GM12878 (cell line): ENCODE measurements around the gene CACNA2D3. TPM values are rescaled to one million over a fixed set of nuclear protein-coding genes. Genes with fewer than 3 reads are reported as not detected.

Source experiments
- ATAC-seq: fragments of 200-7000 bp; cut with Tn5 transposase; 3 replicates; pipeline ENCODE4 v1.9.1; 2020; ENCODE audit warnings: mild to moderate bottlenecking, moderate library complexity
- BruUV-seq: library from RNA; stranded (reverse); fragments of 400-500 nt; replicated peaks from 2 replicates; lab custom pipeline; 2021; lab: Mats Ljungman, UMichigan
- CTCF ChIA-PET: fragments of 300-600 bp; sonication (Branson Sonifier 250); formaldehyde crosslinking; extraction: SDS; loops from one replicate; lab custom pipeline; 2021; ENCODE audit warnings: inconsistent platforms; lab: Yijun Ruan, JAX
- POLR2A ChIA-PET: fragments of 350-600 bp; formaldehyde crosslinking; extraction: SDS; loops from one replicate; lab custom pipeline; 2021; ENCODE audit warnings: inconsistent platforms; lab: Charles Lee
- RAD21 ChIA-PET: fragments of 300-600 bp; sonication (Branson Sonifier 250); formaldehyde crosslinking; loops from one replicate; lab custom pipeline; 2023; ENCODE audit warnings: antibody characterized with exemption; ENCODE audit not compliant: unreplicated experiment; lab: Charles Lee
- SMC1A ChIA-PET: fragments of 300-600 bp; sonication (Branson Sonifier 250); formaldehyde crosslinking; loops from one replicate; lab custom pipeline; 2023; ENCODE audit not compliant: unreplicated experiment, uncharacterized antibody; lab: Charles Lee
- DNase-seq: peaks from one replicate; pipeline ENCODE4 v3.0.0-alpha.2; 2011; ENCODE audit warnings: low read depth, low spot score
- FAIRE-seq: peaks from 3 replicates; lab custom pipeline; 2011; peaks lifted over from hg19 to GRCh38; lab: Jason Lieb, UNC
- H2AFZ ChIP-seq: 2 replicates; pipeline ENCODE4 v1.6.0; 2011; ENCODE audit warnings: low read depth, low read length, control low read depth; ENCODE audit not compliant: control insufficient read depth
- H3K27ac ChIP-seq: 2 replicates; pipeline ENCODE4 v1.5.1; 2011; ENCODE audit warnings: control low read depth; ENCODE audit not compliant: control insufficient read depth, insufficient read depth
- H3K27me3 ChIP-seq, 2 experiments: replicated peaks in 1 of 2; 2 replicates each; pipeline versions ENCODE4 v1.6.0 to v1.6.1; 2011; ENCODE audit warnings: low read length in 1 of 2; ENCODE audit not compliant: control insufficient read depth in 2 of 2, insufficient read depth in 2 of 2
- H3K36me3 ChIP-seq, 2 experiments: 2 replicates each; pipeline ENCODE4 v1.5.1; 2011; ENCODE audit warnings: low read length in 1 of 2; ENCODE audit not compliant: control insufficient read depth in 2 of 2, insufficient read depth in 2 of 2
- H3K4me1 ChIP-seq: 2 replicates; pipeline ENCODE4 v1.6.1; 2011; ENCODE audit warnings: mild to moderate bottlenecking, low read length, moderate library complexity, mixed read lengths; ENCODE audit not compliant: control insufficient read depth, insufficient read depth
- H3K4me2 ChIP-seq: 2 replicates; pipeline ENCODE4 v1.6.0; 2011; ENCODE audit warnings: control low read depth; ENCODE audit not compliant: control insufficient read depth, insufficient read depth
- H3K4me3 ChIP-seq: fragments of 200-600 bp; sonication (generic); 2 replicates; pipeline ENCODE4 v1.5.1; 2016
- H3K79me2 ChIP-seq: 2 replicates; pipeline ENCODE4 v1.6.0; 2011; ENCODE audit warnings: low read length; ENCODE audit not compliant: control insufficient read depth, insufficient read depth
- H3K9ac ChIP-seq: 2 replicates; pipeline ENCODE4 v1.8.0; 2011; ENCODE audit warnings: low read length, control low read depth, mixed read lengths; ENCODE audit not compliant: control insufficient read depth, insufficient read depth
- H3K9me3 ChIP-seq: replicated peaks from 3 replicates; pipeline ENCODE4 v1.5.1; 2011; ENCODE audit warnings: mild to moderate bottlenecking, low read length; ENCODE audit not compliant: control insufficient read depth, insufficient read depth
- H4K20me1 ChIP-seq: 2 replicates; pipeline ENCODE4 v1.6.0; 2011; ENCODE audit not compliant: control insufficient read depth, insufficient read depth
- ATF7 ChIP-seq: fragments of 450-650 bp; IDR thresholded peaks from 2 replicates; pipeline ENCODE4 v1.6.1; 2016; ENCODE audit warnings: low read depth, mild to moderate bottlenecking
- CHD2 ChIP-seq: IDR thresholded peaks from 2 replicates; pipeline ENCODE4 v1.6.1; 2011; ENCODE audit warnings: low read depth, low read length, improper control_type of control experiment, borderline replicate concordance
- ESRRA ChIP-seq: IDR thresholded peaks from 2 replicates; pipeline ENCODE4 v1.6.1; 2012; ENCODE audit warnings: mild to moderate bottlenecking, low read length, improper control_type of control experiment
- HDGF ChIP-seq: fragments of 450-650 bp; IDR thresholded peaks from 2 replicates; pipeline ENCODE4 v1.6.1; 2016; ENCODE audit warnings: antibody characterized with exemption
- JUND ChIP-seq: IDR thresholded peaks from 2 replicates; pipeline ENCODE4 v1.6.1; 2012; ENCODE audit warnings: low read depth, mild to moderate bottlenecking, low read length, improper control_type of control experiment, moderate library complexity
- MYB ChIP-seq: fragments of 150-350 bp; IDR thresholded peaks from 2 replicates; pipeline ENCODE4 v1.6.1; 2014; ENCODE audit warnings: mild to moderate bottlenecking, low read depth, low read length, borderline replicate concordance
- NBN ChIP-seq: fragments of 450-650 bp; IDR thresholded peaks from 2 replicates; pipeline ENCODE4 v1.6.1; 2016
- NR2C2 ChIP-seq: IDR thresholded peaks from 2 replicates; pipeline ENCODE4 v1.6.1; 2011; ENCODE audit warnings: borderline replicate concordance, low read depth; ENCODE audit not compliant: control insufficient read depth, insufficient read length
- NRF1 ChIP-seq: conservative IDR thresholded peaks from 2 replicates; pipeline ENCODE4 v1.6.1; 2011; ENCODE audit warnings: mild to moderate bottlenecking, low read depth, low read length, improper control_type of control experiment
- POLR2AphosphoS2 ChIP-seq: IDR thresholded peaks from 2 replicates; pipeline ENCODE4 v1.6.1; 2011; ENCODE audit warnings: low read depth, mild to moderate bottlenecking, low read length, improper control_type of control experiment, moderate library complexity
- RELA ChIP-seq: fragments of 450-650 bp; IDR thresholded peaks from 2 replicates; pipeline ENCODE4 v1.8.0; 2014; ENCODE audit warnings: borderline replicate concordance; ENCODE audit not compliant: partially characterized antibody
- RELB ChIP-seq: fragments of 450-650 bp; IDR thresholded peaks from 2 replicates; pipeline ENCODE4 v1.6.1; 2017; ENCODE audit warnings: low read depth, mild to moderate bottlenecking, moderate library complexity
- RUNX3 ChIP-seq: IDR thresholded peaks from 2 replicates; pipeline ENCODE4 v1.6.1; 2012; ENCODE audit warnings: low read length, inconsistent platforms
- SIX5 ChIP-seq: IDR thresholded peaks from 2 replicates; pipeline ENCODE4 v1.6.1; 2011; ENCODE audit warnings: mild to moderate bottlenecking, low read depth, low read length, moderate library complexity; ENCODE audit not compliant: severe bottlenecking
- SMARCA5 ChIP-seq: fragments of 450-650 bp; IDR thresholded peaks from 2 replicates; pipeline ENCODE4 v1.6.1; 2017; ENCODE audit warnings: mild to moderate bottlenecking
- SPI1 ChIP-seq: IDR thresholded peaks from 2 replicates; pipeline ENCODE4 v1.6.1; 2011; ENCODE audit warnings: low read depth, mild to moderate bottlenecking, low read length, moderate library complexity, borderline replicate concordance; ENCODE audit not compliant: insufficient read depth
- SREBF1 ChIP-seq: IDR thresholded peaks from 2 replicates; pipeline ENCODE4 v1.6.1; 2012; ENCODE audit warnings: mild to moderate bottlenecking, low read length
- SUPT20H ChIP-seq: IDR thresholded peaks from 2 replicates; pipeline ENCODE4 v1.6.1; 2011; ENCODE audit warnings: low read depth, mild to moderate bottlenecking, low read length, moderate library complexity, borderline replicate concordance; ENCODE audit not compliant: control insufficient read depth
- WGBS: methylation state at CpG from one replicate; pipeline ENCODE4 v1.1.6; 2016; ENCODE audit warnings: low lambda C conversion rate; ENCODE audit not compliant: insufficient replicate concordance, insufficient coverage; ENCODE audit errors: missing lambda C conversion rate; 5-methylcytosine and 5-hydroxymethylcytosine counted together
- in situ Hi-C: fragments of 300-500 bp; cut with MboI; formaldehyde crosslinking; loops from 9 replicates; pipeline ENCODE4 v1.14.3; 2018; ENCODE audit warnings: mixed read lengths
- intact Hi-C: fragments of 100-400 bp; cut with micrococcal nuclease; formaldehyde crosslinking; loops from one replicate; pipeline ENCODE4 v1.14.2; 2022; ENCODE audit not compliant: unreplicated experiment
- polyA plus RNA-seq, 11 experiments: library from polyadenylated mRNA; depleted of rRNA in 4 of 11; unstranded in 6 of 11; stranded (reverse) in 5 of 11; fragments of >200 nt; fragmentation: Nextera tagmentation in 4 of 11; fragmentation: Illumina TruSeq in 1 of 11; extraction: Ambion mirVana in 4 of 11; extraction: Trizol in 1 of 11; gene quantifications; 1 replicate in 1 of 11; 2 replicates in 10 of 11; pipeline versions ENCODE4 v1.2.1 to v1.2.3, GENCODE V29; 2011 to 2016; ENCODE audit warnings: inconsistent platforms in 2 of 11, missing spikeins in 2 of 11, low read depth in 1 of 11
- total RNA-seq, 4 experiments: library from RNA; depleted of rRNA in 3 of 4; stranded (reverse); fragments of >200 nt in 3 of 4; fragmentation: Illumina TruSeq in 1 of 4; extraction: Trizol in 1 of 4; gene quantifications; 2 replicates each; pipeline versions ENCODE4 v1.2.1 to v1.2.3, GENCODE V29; 2013 to 2021
- TF ChIP-seq, protein P1 (sequence below): fragments of 450-650 bp; IDR thresholded peaks from 2 replicates; pipeline ENCODE4 v1.6.1; 2014; ENCODE audit warnings: mild to moderate bottlenecking

The CACNA2D3 gene
- total and polyA plus RNA-seq, 10 of the 15 experiments (the other 5 are each of a cell fraction or from before 2014, with no cell fraction given) = not detected

DNA sequence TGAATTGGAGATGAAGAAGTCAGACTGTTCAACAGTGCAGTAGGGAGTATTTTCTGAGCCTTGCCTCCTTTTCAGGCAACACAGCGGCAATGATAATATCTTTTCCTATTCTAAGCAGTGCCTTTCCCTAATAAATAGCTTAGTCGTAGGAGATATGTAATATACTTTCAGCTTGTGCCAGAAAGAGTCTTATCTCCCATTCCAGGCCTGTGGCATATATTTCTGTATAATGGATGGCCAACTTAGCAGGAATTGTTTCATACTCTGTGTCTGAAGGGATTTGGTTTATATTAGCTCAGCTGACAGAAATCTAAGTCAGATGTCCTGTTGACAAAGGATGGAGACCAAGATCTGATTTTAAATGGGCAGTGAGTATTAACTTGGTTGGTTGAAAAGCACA, 397.1 kb downstream of the CACNA2D3 start:
- Histone ChIP-seq H4K20me1 (no peaks in the 10 kb centered on the region), H2AFZ (no peak overlapping the region), H3K9me3 (no peaks in the 10 kb centered on the region), H3K9ac (no peak overlapping the region)
- FAIRE-seq (no peak), ATAC-seq (no peak)
- ChIA-PET POLR2A (no interaction called here), CTCF (no interaction called here)
- intact Hi-C loops = no loop called here
- TF ChIP-seq SMARCA5 = no peak
- no peak for TF ChIP-seq RELB
- TF ChIP-seq CHD2 = no peak
- no peak for TF ChIP-seq JUND
- no peak for TF ChIP-seq MYB
- no peak for TF ChIP-seq SIX5
- TF ChIP-seq, all 136 proteins: peak for 0
- no peak for DNase-seq
- BruUV-seq = no TSS peak
- in situ Hi-C loops = no loop called here
- SMC1A ChIA-PET = no interaction called here
- no peaks in the 10 kb centered on the region for H3K4me1 ChIP-seq
- H3K36me3 ChIP-seq = no peaks in the 10 kb centered on the region
- H3K4me2 ChIP-seq = no peak overlapping the region
- H3K79me2 ChIP-seq = no peaks in the 10 kb centered on the region
- H3K27me3 ChIP-seq = no peaks in the 10 kb centered on the region
- RAD21 ChIA-PET = no interaction called here
- no peak overlapping the region for H3K27ac ChIP-seq
- H3K4me3 ChIP-seq = no peak overlapping the region
- 31% methylated on average over 2 of the region's 2 CpGs for WGBS

DNA sequence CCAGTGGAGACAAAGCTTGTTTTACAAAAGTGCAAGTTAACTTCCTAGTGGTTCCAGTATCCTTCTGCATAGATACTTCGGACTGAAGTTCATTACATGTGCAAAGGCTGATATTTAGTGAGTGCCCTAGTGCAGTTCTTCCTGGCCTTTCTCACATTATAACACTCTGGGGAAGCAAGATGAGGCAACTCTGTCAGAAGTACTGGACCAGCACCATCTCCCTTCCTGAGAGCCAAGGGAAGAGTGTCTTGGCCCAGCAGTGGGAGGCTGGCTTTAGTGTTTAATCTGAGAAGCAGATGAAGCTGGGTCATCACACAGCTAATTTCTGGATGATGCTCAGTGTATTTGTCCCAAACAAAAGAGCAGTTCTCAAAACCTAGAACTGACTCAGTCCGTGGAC, 397.7 kb downstream of the CACNA2D3 start:
- SMC1A ChIA-PET = no interaction called here
- no peak overlapping the region for H3K4me2 ChIP-seq
- intact Hi-C loops (no loop called here), in situ Hi-C loops (no loop called here)
- H3K27me3 ChIP-seq = no peaks in the 10 kb centered on the region
- DNase-seq = no peak
- WGBS = 23% methylated on average over 2 of the region's 2 CpGs
- no peak overlapping the region for H3K27ac ChIP-seq
- H3K79me2 ChIP-seq = no peaks in the 10 kb centered on the region
- CTCF ChIA-PET = no interaction called here
- RAD21 ChIA-PET = no interaction called here
- BruUV-seq = no TSS peak
- H3K4me1 ChIP-seq = no peaks in the 10 kb centered on the region
- POLR2A ChIA-PET = no interaction called here
- no peaks in the 10 kb centered on the region for H3K36me3 ChIP-seq
- FAIRE-seq = no peak
- H2AFZ ChIP-seq = no peak overlapping the region
- no peak overlapping the region for H3K4me3 ChIP-seq
- H4K20me1 ChIP-seq = no peaks in the 10 kb centered on the region
- no peaks in the 10 kb centered on the region for H3K9me3 ChIP-seq
- no peak for ATAC-seq
- no peak overlapping the region for H3K9ac ChIP-seq
- TF ChIP-seq NRF1 = no peak
- TF ChIP-seq HDGF = no peak
- TF ChIP-seq RUNX3 = no peak
- no peak for TF ChIP-seq POLR2AphosphoS2
- TF ChIP-seq RELA = no peak
- no peak for TF ChIP-seq NBN
- no peak for TF ChIP-seq NR2C2
- no peak for TF ChIP-seq SREBF1
- TF ChIP-seq ESRRA = no peak
- no peak for TF ChIP-seq MYB
- TF ChIP-seq SPI1 = no peak
- TF ChIP-seq ATF7 = no peak
- no peak for TF ChIP-seq SUPT20H
- TF ChIP-seq, protein P1, sequence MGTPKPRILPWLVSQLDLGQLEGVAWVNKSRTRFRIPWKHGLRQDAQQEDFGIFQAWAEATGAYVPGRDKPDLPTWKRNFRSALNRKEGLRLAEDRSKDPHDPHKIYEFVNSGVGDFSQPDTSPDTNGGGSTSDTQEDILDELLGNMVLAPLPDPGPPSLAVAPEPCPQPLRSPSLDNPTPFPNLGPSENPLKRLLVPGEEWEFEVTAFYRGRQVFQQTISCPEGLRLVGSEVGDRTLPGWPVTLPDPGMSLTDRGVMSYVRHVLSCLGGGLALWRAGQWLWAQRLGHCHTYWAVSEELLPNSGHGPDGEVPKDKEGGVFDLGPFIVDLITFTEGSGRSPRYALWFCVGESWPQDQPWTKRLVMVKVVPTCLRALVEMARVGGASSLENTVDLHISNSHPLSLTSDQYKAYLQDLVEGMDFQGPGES = no peak
